Melanocyte of skin (primary cell): ENCODE measurements around the gene MMP24OS. TPM values are rescaled to one million over a fixed set of nuclear protein-coding genes. Genes with fewer than 3 reads are reported as not detected.

ENCODE experiments used
- total RNA-seq, 2 donors: library from RNA; depleted of rRNA; stranded (reverse); fragments of >200 nt; gene quantifications; 2 replicates each; pipeline ENCODE4 v1.2.3, GENCODE V29; 2012

The MMP24OS gene
- 1 to 10 TPM; 6.7 to 7.6 TPM for total RNA-seq

GRCh38 chr20:35277531-35278395 is at the start of gene MMP24OS:
Gene MMP24OS, minus strand, starts transcription at chr20:35278122. Its CDS starts 193 bp downstream, at chr20:35277929.

GRCh38 chr20:35291654-35292503 is 14.0 kb upstream of the MMP24OS start, which contains the start of gene FAM83C:
Gene FAM83C, minus strand, starts transcription at chr20:35292425. Its CDS starts 121 bp downstream, at chr20:35292304.

GRCh38 chr20:35284267-35284991 is 6.5 kb upstream of the MMP24OS start, which contains the start of gene EIF6:
Gene EIF6, minus strand, starts transcription at chr20:35284772. Its CDS starts 285 bp downstream, at chr20:35284487.

Other genes with a start within 250 kb of the MMP24OS start
- 10 to 100 TPM; 66.9 to 75.0 TPM for gene TRPC4AP, start 185.3 kb downstream of the MMP24OS start, total RNA-seq
- gene EDEM2, start 130.8 kb downstream of the MMP24OS start, total RNA-seq, result 10 to 100 TPM; 30.6 to 48.3 TPM
- 10 to 100 TPM in 1 of 2 donors, 1 to 10 TPM in 1; 6.9 to 51.6 TPM for gene PROCR, start 106.0 kb downstream of the MMP24OS start, total RNA-seq
- under 1 TPM; under 0.01 to 0.33 TPM for gene MMP24, start 51.4 kb downstream of the MMP24OS start, total RNA-seq
- 100 to 1,000 TPM in 1 of 2 donors, 10 to 100 TPM in 1; 80.5 to 137 TPM for gene EIF6, start 6.7 kb upstream of the MMP24OS start, total RNA-seq
- gene FAM83C, start 14.3 kb upstream of the MMP24OS start, total RNA-seq, result not detected
- gene UQCC1, start 133.9 kb upstream of the MMP24OS start, total RNA-seq, result 10 to 100 TPM; 22.6 to 24.8 TPM
- gene GDF5, start 160.1 kb upstream of the MMP24OS start, total RNA-seq, result under 1 TPM in 1 of 2 donors, not detected in 1; under 0.01 TPM
- 10 to 100 TPM; 18.0 to 21.3 TPM for gene CEP250, start 177.5 kb upstream of the MMP24OS start, total RNA-seq